OCI-LY7 (cell line): ENCODE data around the gene SPAG6. TPM values are rescaled to one million over a fixed set of nuclear protein-coding genes. Genes with fewer than 3 reads are reported as not detected.

Experiments
- BruUV-seq: library from RNA; stranded (reverse); fragments of 400-500 nt; replicated peaks from 2 replicates; lab custom pipeline; 2021; lab: Mats Ljungman, UMichigan
- CTCF ChIA-PET: fragments of 300-600 bp; sonication (Branson Sonifier 250); formaldehyde crosslinking; loops from one replicate; lab custom pipeline; 2022; ENCODE audit warnings: antibody characterized with exemption; ENCODE audit not compliant: unreplicated experiment; lab: Charles Lee
- POLR2A ChIA-PET: fragments of 300-600 bp; sonication (Branson Sonifier 250); formaldehyde crosslinking; loops from one replicate; lab custom pipeline; 2022; ENCODE audit warnings: antibody characterized with exemption; lab: Charles Lee
- DNase-seq: peaks from one replicate; pipeline ENCODE4 v3.0.0-alpha.2; 2015; ENCODE audit warnings: low spot score
- H2AFZ ChIP-seq: fragments of 200-600 bp; sonication (generic), shearing (Covaris generic); 2 replicates; pipeline ENCODE4 v1.6.1; 2014; ENCODE audit warnings: mild to moderate bottlenecking, antibody characterized with exemption, low read length, moderate library complexity
- H3K27ac ChIP-seq: fragments of 200-600 bp; sonication (generic); 2 replicates; pipeline ENCODE4 v1.5.1; 2014; ENCODE audit warnings: mixed run types, low read depth, mild to moderate bottlenecking, moderate library complexity, low read length, inconsistent platforms; ENCODE audit not compliant: poor library complexity, severe bottlenecking
- H3K36me3 ChIP-seq: fragments of 200-600 bp; sonication (generic); 2 replicates; pipeline ENCODE4 v1.6.1; 2014; ENCODE audit warnings: mild to moderate bottlenecking, antibody characterized with exemption, low read length, moderate library complexity, mixed read lengths; ENCODE audit not compliant: insufficient read depth
- H3K4me1 ChIP-seq: fragments of 200-600 bp; sonication (generic); 2 replicates; pipeline ENCODE4 v1.5.1; 2014; ENCODE audit warnings: mild to moderate bottlenecking, low read length; ENCODE audit not compliant: insufficient read depth, poor library complexity, severe bottlenecking
- H3K4me2 ChIP-seq: fragments of 200-600 bp; sonication (generic); 2 replicates; pipeline ENCODE4 v1.6.1; 2014; ENCODE audit warnings: mild to moderate bottlenecking, low read length
- H3K4me3 ChIP-seq: fragments of 200-600 bp; sonication (generic); 2 replicates; pipeline ENCODE4 v1.5.1; 2014; ENCODE audit warnings: mild to moderate bottlenecking, low read depth, low read length; ENCODE audit not compliant: poor library complexity, severe bottlenecking
- H3K79me2 ChIP-seq: fragments of 200-600 bp; sonication (generic); 2 replicates; pipeline ENCODE4 v1.6.1; 2016; ENCODE audit warnings: low read depth, mild to moderate bottlenecking, low read length, moderate library complexity, mixed read lengths; ENCODE audit not compliant: insufficient read depth
- H3K9me2 ChIP-seq: fragments of 200-600 bp; sonication (generic); 2 replicates; pipeline ENCODE4 v1.6.1; 2016; ENCODE audit warnings: mild to moderate bottlenecking, low read length, mixed read lengths; ENCODE audit not compliant: insufficient read depth
- H3K9me3 ChIP-seq: fragments of 200-600 bp; sonication (generic); 2 replicates; pipeline ENCODE4 v1.6.1; 2014; ENCODE audit warnings: mild to moderate bottlenecking, mixed run types, low read length, mixed read lengths
- H4K20me1 ChIP-seq: fragments of 200-600 bp; sonication (generic); 2 replicates; pipeline ENCODE4 v1.6.1; 2014; ENCODE audit warnings: mild to moderate bottlenecking, antibody characterized with exemption, low read length, moderate library complexity, mixed read lengths; ENCODE audit not compliant: insufficient read depth
- CTCF ChIP-seq: fragments of 200-600 bp; sonication (generic); conservative IDR thresholded peaks from 2 replicates; pipeline ENCODE4 v1.5.1; 2014; ENCODE audit warnings: mild to moderate bottlenecking, antibody characterized with exemption, low read length, moderate library complexity, mixed read lengths
- EZH2phosphoT487 ChIP-seq: fragments of 200-600 bp; sonication (generic); IDR thresholded peaks from 2 replicates; pipeline ENCODE4 v1.6.1; 2018; ENCODE audit warnings: low read depth, borderline replicate concordance, mild to moderate bottlenecking, mixed run types, antibody characterized with exemption, low read length, moderate library complexity, mixed read lengths
- intact Hi-C: fragments of 100-400 bp; cut with micrococcal nuclease; formaldehyde crosslinking; loops from one replicate; pipeline ENCODE4 v1.10.0; 2022; ENCODE audit not compliant: unreplicated experiment
- total RNA-seq, 2 experiments: library from RNA; depleted of rRNA in 1 of 2; stranded (reverse); fragments of >200 nt in 1 of 2; shearing (Covaris generic) in 1 of 2; gene quantifications; 2 replicates each; pipeline ENCODE4 v1.2.3, GENCODE V29; 2014 to 2022

The SPAG6 gene
- total RNA-seq, 2 experiments from 2014 or later, result not detected

GRCh38 chr10:22366771-22367170 is 21.5 kb downstream of the SPAG6 start:
- H2AFZ ChIP-seq, result no peak overlapping the region
- intact Hi-C loops, result no loop called here

GRCh38 chr10:22367471-22367870 is 22.2 kb downstream of the SPAG6 start:
- ChIA-PET POLR2A (interaction anchor here (1.4 kb wide), 1 partner anchor 19 kb away, joined by 4 read pairs; no protein-coding TSS in a partner anchor), CTCF (no interaction called here)
- H3K27ac ChIP-seq, result no peak overlapping the region
- no peak for DNase-seq
- BruUV-seq, result no TSS peak
- H3K4me3 ChIP-seq, result no peak overlapping the region
- no peaks in the 10 kb centered on the region for H3K36me3 ChIP-seq
- H3K9me2 ChIP-seq, result no peaks in the 10 kb centered on the region
- intact Hi-C loops, result no loop called here
- no peaks in the 10 kb centered on the region for H3K79me2 ChIP-seq
- no peak overlapping the region for H3K4me2 ChIP-seq
- TF ChIP-seq CTCF (no peak), EZH2phosphoT487 (no peak)
- no peaks in the 10 kb centered on the region for H3K9me3 ChIP-seq
- H2AFZ ChIP-seq, result no peak overlapping the region
- H3K4me1 ChIP-seq, result peaks cover 9% of the 10 kb centered on the region
- no peaks in the 10 kb centered on the region for H4K20me1 ChIP-seq

More at GRCh38 chr10:22366771-22367170, 21.5 kb downstream of the SPAG6 start:
- H3K4me2 ChIP-seq, result no peak overlapping the region
- ChIA-PET CTCF (no interaction called here), POLR2A (interaction anchor here (0.5 kb wide), 1 partner anchor 566 kb away, joined by 3 read pairs; no protein-coding TSS in a partner anchor)
- no peaks in the 10 kb centered on the region for H3K79me2 ChIP-seq
- H3K4me1 ChIP-seq, result peaks cover 9% of the 10 kb centered on the region
- no peaks in the 10 kb centered on the region for H3K36me3 ChIP-seq
- DNase-seq, result no peak
- H3K9me3 ChIP-seq, result no peaks in the 10 kb centered on the region
- H3K9me2 ChIP-seq, result no peaks in the 10 kb centered on the region
- no peaks in the 10 kb centered on the region for H4K20me1 ChIP-seq
- no peak overlapping the region for H3K27ac ChIP-seq
- TF ChIP-seq CTCF (no peak), EZH2phosphoT487 (no peak)
- no TSS peak for BruUV-seq
- no peak overlapping the region for H3K4me3 ChIP-seq

- intact Hi-C loops, result no loop called here
- Histone ChIP-seq H3K4me2 (no peak overlapping the region), H3K9me3 (no peaks in the 10 kb centered on the region), H3K4me1 (peaks cover 9% of the 10 kb centered on the region), H3K79me2 (no peaks in the 10 kb centered on the region), H4K20me1 (no peaks in the 10 kb centered on the region), H3K9me2 (no peaks in the 10 kb centered on the region), H3K36me3 (no peaks in the 10 kb centered on the region), H3K4me3 (no peak overlapping the region), H3K27ac (no peak overlapping the region), H2AFZ (no peak overlapping the region)
- TF ChIP-seq CTCF (no peak), EZH2phosphoT487 (no peak)
- BruUV-seq, result no TSS peak
- POLR2A ChIA-PET, result interaction anchor here (0.7 to 1.4 kb wide), 2 partner anchors 18 to 49 kb away, joined by 3 to 4 read pairs; no protein-coding TSS in a partner anchor
- DNase-seq, result no peak
- CTCF ChIA-PET, result no interaction called here
Observed at GRCh38 chr10:22368402-22368801, 23.1 kb downstream of the SPAG6 start.
